H1 (cell line): ENCODE results near the gene HMGA1. TPM values are rescaled to one million over a fixed set of nuclear protein-coding genes. Genes with fewer than 3 reads are reported as not detected.

Experiments
- CTCF ChIA-PET: fragments of 300-600 bp; sonication (Branson Sonifier 250); formaldehyde crosslinking; loops from one replicate; lab custom pipeline; 2021; ENCODE audit not compliant: partially characterized antibody; lab: Charles Lee
- POLR2A ChIA-PET: fragments of 300-600 bp; sonication (Branson Sonifier 250); formaldehyde crosslinking; loops from one replicate; lab custom pipeline; 2021; ENCODE audit warnings: inconsistent platforms; ENCODE audit not compliant: partially characterized antibody; lab: Charles Lee
- DNase-seq, 2 experiments: peaks; one replicate each; pipeline versions ENCODE4 v3.0.0 to v3.0.0-alpha.2; 2010 to 2022; ENCODE audit warnings: low spot score in 2 of 2, low read depth in 1 of 2, mixed read lengths in 1 of 2
- FAIRE-seq: peaks from 2 replicates; lab custom pipeline; 2011; peaks lifted over from hg19 to GRCh38; lab: Jason Lieb, UNC
- H2AFZ ChIP-seq: 2 replicates; pipeline ENCODE4 v1.8.1; 2012; ENCODE audit warnings: low read length, inconsistent platforms
- H2AK5ac ChIP-seq: 2 replicates; pipeline ENCODE4 v1.6.1; 2013; ENCODE audit warnings: low read depth, low read length
- H2BK120ac ChIP-seq: replicated peaks from 2 replicates; pipeline ENCODE3; 2013; ENCODE audit warnings: low read depth, low read length, inconsistent platforms
- H2BK12ac ChIP-seq: 2 replicates; pipeline ENCODE4 v1.6.1; 2013; ENCODE audit warnings: low read depth, low read length
- H2BK15ac ChIP-seq: 2 replicates; pipeline ENCODE4 v1.6.1; 2013; ENCODE audit warnings: low read length
- H2BK20ac ChIP-seq: 2 replicates; pipeline ENCODE4 v1.6.1; 2013; ENCODE audit warnings: low read length
- H2BK5ac ChIP-seq: 2 replicates; pipeline ENCODE4 v1.6.1; 2013; ENCODE audit warnings: low read depth, low read length
- H3K14ac ChIP-seq: 2 replicates; pipeline ENCODE4 v1.6.1; 2013; ENCODE audit warnings: inconsistent platforms; ENCODE audit not compliant: insufficient read length
- H3K18ac ChIP-seq: 2 replicates; pipeline ENCODE4 v1.6.1; 2013; ENCODE audit warnings: low read length; ENCODE audit errors: extremely low read depth
- H3K23ac ChIP-seq: 2 replicates; pipeline ENCODE4 v1.6.1; 2013; ENCODE audit warnings: inconsistent platforms; ENCODE audit not compliant: insufficient read length
- H3K23me2 ChIP-seq: 2 replicates; pipeline ENCODE4 v1.6.1; 2013; ENCODE audit warnings: low read depth, low read length
- H3K27ac ChIP-seq: 2 replicates; pipeline ENCODE4 v1.6.1; 2011; ENCODE audit warnings: low read depth, low read length, inconsistent platforms
- H3K27me3 ChIP-seq, 4 experiments: replicated peaks in 1 of 4; 1 replicate in 1 of 4; 2 replicates in 3 of 4; pipeline versions ENCODE4 v1.6.1 to v1.8.1; 2011 to 2013; ENCODE audit warnings: low read length in 3 of 4, mild to moderate bottlenecking in 3 of 4, inconsistent platforms in 2 of 4, mixed read lengths in 2 of 4, moderate library complexity in 1 of 4; ENCODE audit not compliant: control insufficient read depth in 3 of 4, insufficient read depth in 3 of 4; ENCODE audit errors: extremely low read depth in 1 of 4
- H3K36me3 ChIP-seq, 4 experiments: 2 replicates each; pipeline versions ENCODE4 v1.6.1 to v1.8.1; 2011 to 2013; ENCODE audit warnings: mild to moderate bottlenecking in 4 of 4, low read length in 3 of 4, moderate library complexity in 2 of 4, control low read depth in 1 of 4, inconsistent platforms in 1 of 4; ENCODE audit not compliant: insufficient read depth in 4 of 4, control insufficient read depth in 2 of 4
- H3K4ac ChIP-seq: replicated peaks from 2 replicates; pipeline ENCODE3; 2013; ENCODE audit warnings: low read length, low read depth, mixed read lengths, inconsistent platforms; ENCODE audit not compliant: insufficient read length
- H3K4me1 ChIP-seq, 4 experiments: replicated peaks in 1 of 4; 1 replicate in 1 of 4; 2 replicates in 3 of 4; pipeline versions ENCODE4 v1.6.1 to v1.8.1; 2011 to 2013; ENCODE audit warnings: low read length in 3 of 4, inconsistent platforms in 2 of 4, mixed read lengths in 1 of 4; ENCODE audit not compliant: insufficient read depth in 4 of 4, control insufficient read depth in 3 of 4
- H3K4me2 ChIP-seq, 2 experiments: 2 replicates each; pipeline versions ENCODE4 v1.6.1 to v1.8.1; 2011 to 2013; ENCODE audit warnings: low read depth in 2 of 2, low read length in 2 of 2, control low read depth in 1 of 2, inconsistent platforms in 1 of 2, mild to moderate bottlenecking in 1 of 2; ENCODE audit not compliant: insufficient read depth in 1 of 2
- H3K4me3 ChIP-seq, 4 experiments: fragments of 200-600, 300-600 bp in 1 of 4; sonication (generic), shearing (Covaris generic), sonication (Bioruptor Twin) in 1 of 4; 2 replicates each; pipeline versions ENCODE4 v1.5.1 to v1.8.1; 2011 to 2016; ENCODE audit warnings: low read length in 4 of 4, low read depth in 3 of 4, control low read depth in 2 of 4, inconsistent platforms in 2 of 4, mild to moderate bottlenecking in 2 of 4, mixed read lengths in 1 of 4, moderate library complexity in 1 of 4; ENCODE audit not compliant: insufficient read depth in 2 of 4; ENCODE audit errors: extremely low read depth in 1 of 4
- H3K56ac ChIP-seq: replicated peaks from 2 replicates; pipeline ENCODE3; 2013; ENCODE audit warnings: low read depth, mild to moderate bottlenecking, mixed read lengths, low read length, inconsistent platforms; ENCODE audit not compliant: insufficient read length
- H3K79me1 ChIP-seq: 2 replicates; pipeline ENCODE4 v1.6.1; 2013; ENCODE audit warnings: low read depth, low read length, control low read depth
- H3K79me2 ChIP-seq, 2 experiments: 2 replicates each; pipeline versions ENCODE4 v1.6.1 to v1.8.1; 2012 to 2013; ENCODE audit warnings: low read length in 2 of 2, mild to moderate bottlenecking in 2 of 2, inconsistent platforms in 1 of 2; ENCODE audit not compliant: insufficient read depth in 2 of 2, control insufficient read depth in 1 of 2
- H3K9ac ChIP-seq, 4 experiments: replicated peaks in 1 of 4; 1 replicate in 1 of 4; 2 replicates in 3 of 4; pipeline versions ENCODE4 v1.6.1 to v1.8.1; 2011 to 2013; ENCODE audit warnings: low read depth in 3 of 4, low read length in 3 of 4, control low read depth in 2 of 4, mild to moderate bottlenecking in 2 of 4, moderate library complexity in 2 of 4, inconsistent platforms in 1 of 4; ENCODE audit errors: extremely low read depth in 1 of 4
- H3K9me3 ChIP-seq, 2 experiments: 2 replicates each; pipeline versions ENCODE4 v1.6.1 to v1.8.1; 2012 to 2013; ENCODE audit warnings: mild to moderate bottlenecking in 2 of 2, moderate library complexity in 2 of 2, control low read depth in 1 of 2, inconsistent platforms in 1 of 2, low read depth in 1 of 2, low read length in 1 of 2, mixed read lengths in 1 of 2; ENCODE audit not compliant: insufficient read depth in 2 of 2
- H4K20me1 ChIP-seq, 2 experiments: replicated peaks in 1 of 2; 2 replicates each; pipeline versions ENCODE3 to v1.8.1; 2011 to 2013; ENCODE audit warnings: inconsistent platforms in 2 of 2, low read length in 2 of 2, mild to moderate bottlenecking in 1 of 2; ENCODE audit not compliant: insufficient read depth in 2 of 2, control insufficient read depth in 1 of 2
- H4K5ac ChIP-seq: 2 replicates; pipeline ENCODE4 v1.6.1; 2013; ENCODE audit warnings: low read length, low read depth, mixed read lengths, inconsistent platforms; ENCODE audit not compliant: insufficient read length
- H4K8ac ChIP-seq: 2 replicates; pipeline ENCODE4 v1.8.0; 2013; ENCODE audit warnings: mild to moderate bottlenecking, moderate library complexity, low read length, inconsistent platforms; ENCODE audit not compliant: insufficient read depth; ENCODE audit errors: extremely low read depth
- H4K91ac ChIP-seq: replicated peaks from 2 replicates; pipeline ENCODE3; 2013; ENCODE audit warnings: low read length, mixed read lengths, inconsistent platforms; ENCODE audit not compliant: insufficient read length
- ATF2 ChIP-seq: IDR thresholded peaks from 2 replicates; pipeline ENCODE4 v1.6.1; 2012; ENCODE audit warnings: low read length, inconsistent platforms
- BACH1 ChIP-seq: IDR thresholded peaks from 2 replicates; pipeline ENCODE4 v1.6.1; 2012; ENCODE audit warnings: low read length, improper control_type of control experiment
- CBX8 ChIP-seq: fragments of 300-800, 300-1000 bp; sonication (generic); IDR thresholded peaks from 2 replicates; pipeline ENCODE4 v1.7.1; 2016; ENCODE audit warnings: low read depth, low read length, borderline replicate concordance
- CEBPB ChIP-seq: IDR thresholded peaks from 2 replicates; pipeline ENCODE4 v1.6.1; 2012; ENCODE audit warnings: low read depth, low read length
- GABPA ChIP-seq: IDR thresholded peaks from 2 replicates; pipeline ENCODE4 v1.6.1; 2011; ENCODE audit warnings: mild to moderate bottlenecking, low read length, moderate library complexity, borderline replicate concordance; ENCODE audit not compliant: insufficient read depth
- HDAC2 ChIP-seq, 2 experiments: fragments of 300-600 bp in 1 of 2; sonication (generic) in 1 of 2; IDR thresholded peaks; 2 replicates each; pipeline ENCODE4 v1.6.1; 2011 to 2012; ENCODE audit warnings: low read depth in 2 of 2, low read length in 2 of 2, mild to moderate bottlenecking in 2 of 2, moderate library complexity in 2 of 2, borderline replicate concordance in 1 of 2, inconsistent platforms in 1 of 2
- MAFK ChIP-seq: IDR thresholded peaks from 2 replicates; pipeline ENCODE4 v1.6.1; 2012; ENCODE audit warnings: low read depth, mild to moderate bottlenecking, improper control_type of control experiment, low read length
- PHF8 ChIP-seq: fragments of 200-600 bp; sonication (generic); conservative IDR thresholded peaks from 2 replicates; pipeline ENCODE4 v1.7.1; 2012; ENCODE audit warnings: low read depth, mild to moderate bottlenecking, inconsistent platforms, low read length, moderate library complexity
- SIN3A ChIP-seq, 2 experiments: IDR thresholded peaks in 1 of 2; conservative IDR thresholded peaks in 1 of 2; 2 replicates each; pipeline ENCODE4 v1.6.1; 2011 to 2012; ENCODE audit warnings: low read length in 2 of 2, improper control_type of control experiment in 1 of 2, low read depth in 1 of 2, mild to moderate bottlenecking in 1 of 2
- SIX5 ChIP-seq: IDR thresholded peaks from 2 replicates; pipeline ENCODE4 v1.6.1; 2011; ENCODE audit warnings: mild to moderate bottlenecking, low read depth, low read length
- SRF ChIP-seq: IDR thresholded peaks from 2 replicates; pipeline ENCODE4 v1.6.1; 2011; ENCODE audit warnings: mild to moderate bottlenecking, low read depth, low read length, moderate library complexity
- TBP ChIP-seq: IDR thresholded peaks from 2 replicates; pipeline ENCODE4 v1.6.1; 2011; ENCODE audit warnings: low read depth, low read length, improper control_type of control experiment
- ZNF274 ChIP-seq: IDR thresholded peaks from 2 replicates; pipeline ENCODE4 v1.7.0; 2012; ENCODE audit warnings: low read length, borderline replicate concordance; ENCODE audit errors: extremely low read depth
- WGBS, 2 experiments: shearing (Covaris generic) in 1 of 2; methylation state at CpG; one replicate each; pipeline versions ENCODE4 v1.1.6 to v1.1.7; 2013 to 2015; ENCODE audit warnings: low lambda C conversion rate in 2 of 2, mixed read lengths in 2 of 2, inconsistent platforms in 1 of 2, low coverage in 1 of 2, missing lambda C conversion rate in 1 of 2; ENCODE audit not compliant: insufficient replicate concordance in 2 of 2, insufficient coverage in 1 of 2, insufficient read length in 1 of 2; ENCODE audit errors: extremely low coverage in 1 of 2, missing lambda C conversion rate in 1 of 2; 5-methylcytosine and 5-hydroxymethylcytosine counted together
- polyA plus RNA-seq, 7 experiments: library from polyadenylated mRNA; depleted of rRNA in 3 of 7; stranded (reverse) in 5 of 7; unstranded in 2 of 7; fragments of >200 nt in 5 of 7; fragments of 200-250 nt in 2 of 7; gene quantifications; 1 replicate in 5 of 7; 2 replicates in 1 of 7; 4 replicates in 1 of 7; pipeline versions ENCODE4 v1.2.1 to v1.2.3, GENCODE V29; 2011 to 2013; ENCODE audit warnings: missing spikeins in 2 of 7, mixed read lengths in 2 of 7
- total RNA-seq: library from RNA; stranded (reverse); fragmentation: NEBNext Ultra II Directional; extraction: Animal tissue kit (Norgen Biotek cat#: 25700); gene quantifications from 2 replicates; pipeline ENCODE4 v1.2.1, GENCODE V29; 2021

HMGA1 gene
- total and polyA plus RNA-seq, 2 of the 8 experiments (the other 6 are each of a cell fraction or from before 2014, with no cell fraction given), result 1,557 to 2,636 TPM

GRCh38 chr6:34277763-34278112 is 41.1 kb downstream of the HMGA1 start:
- no peak overlapping the region for H2BK15ac ChIP-seq
- no peaks in the 10 kb centered on the region for H3K9me3 ChIP-seq
- no peaks in the 10 kb centered on the region for H3K27me3 ChIP-seq
- H2BK120ac ChIP-seq, result no peak overlapping the region
- no peaks in the 10 kb centered on the region for H3K36me3 ChIP-seq
- DNase-seq (no peak), FAIRE-seq (no peak)
- ChIA-PET POLR2A (interaction anchor here (0.6 to 2.0 kb wide), 6 partner anchors 9 to 148 kb away, joined by 3 to 6 read pairs (median 3); partner anchors contain the start of genes HMGA1 and RPS10), CTCF (interaction anchor here (0.8 to 2.9 kb wide), 2 partner anchors 82 to 281 kb away, joined by 3 to 7 read pairs; no protein-coding TSS in a partner anchor)
- H3K4me2 ChIP-seq, result no peak overlapping the region
- 95% methylated on average over 4 of the region's 4 CpGs; no CpG with 5 or more reads in 1 of the 2 experiments for WGBS, 2 experiments
- no peak overlapping the region for H3K9ac ChIP-seq
- H3K4me1 ChIP-seq, result no peaks in the 10 kb centered on the region
- no peak overlapping the region for H2BK20ac ChIP-seq
- H4K8ac ChIP-seq, result no peak overlapping the region
- no peak overlapping the region for H3K4ac ChIP-seq
- no peak overlapping the region for H2BK12ac ChIP-seq
- no peak overlapping the region for H4K91ac ChIP-seq
- no peaks in the 10 kb centered on the region for H3K79me2 ChIP-seq
- no peak overlapping the region for H2AFZ ChIP-seq
- H3K14ac ChIP-seq, result no peak overlapping the region
- no peak overlapping the region for H4K5ac ChIP-seq
- H3K4me3 ChIP-seq, result no peak overlapping the region
- H3K79me1 ChIP-seq, result no peaks in the 10 kb centered on the region
- H3K56ac ChIP-seq, result no peak overlapping the region
- no peak overlapping the region for H2AK5ac ChIP-seq
- no peak overlapping the region for H3K18ac ChIP-seq
- H3K27ac ChIP-seq, result no peak overlapping the region
- no peaks in the 10 kb centered on the region for H3K23me2 ChIP-seq
- H2BK5ac ChIP-seq, result no peak overlapping the region
- no peak overlapping the region for H3K23ac ChIP-seq
- H4K20me1 ChIP-seq, result no peaks in the 10 kb centered on the region
- TF ChIP-seq ATF2, result no peak
- TF ChIP-seq SIX5, result no peak
- TF ChIP-seq BACH1, result no peak
- no peak for TF ChIP-seq CEBPB
- no peak for TF ChIP-seq HDAC2 (IDR thresholded peaks at IDR 0.05; ENCODE audit: borderline replicate concordance in 1 of 2, low read depth in 2 of 2, low read length in 2 of 2)
- TF ChIP-seq CBX8, result no peak
- TF ChIP-seq TBP, result no peak
- no peak for TF ChIP-seq GABPA
- no peak for TF ChIP-seq SIN3A (conservative IDR thresholded peaks at IDR 0.05 in 1 of 2, IDR thresholded peaks at IDR 0.05 in 1 of 2; ENCODE audit: low read depth in 1 of 2, low read length in 2 of 2)
- TF ChIP-seq SRF, result no peak
- no peak for TF ChIP-seq PHF8
- no peak for TF ChIP-seq MAFK
- no peak for TF ChIP-seq ZNF274
